Endothelial cell of umbilical vein (primary cell): ENCODE measurements around the gene AVPR2. TPM values are rescaled to one million over a fixed set of nuclear protein-coding genes. Genes with fewer than 3 reads are reported as not detected.

ENCODE experiments used
- BruUV-seq: library from RNA; stranded (reverse); fragments of 400-500 nt; replicated peaks from 2 replicates; lab custom pipeline; 2021; lab: Mats Ljungman, UMichigan
- CTCF ChIA-PET: fragments of 300-600, 350-600 bp; sonication (Branson Sonifier 250); formaldehyde crosslinking; loops from one replicate; lab custom pipeline; 2021; ENCODE audit warnings: antibody characterized with exemption, inconsistent platforms; lab: Charles Lee
- POLR2A ChIA-PET: fragments of 300-600, 350-600 bp; sonication (Branson Sonifier 250); formaldehyde crosslinking; loops from one replicate; lab custom pipeline; 2021; ENCODE audit warnings: antibody characterized with exemption, inconsistent platforms; lab: Charles Lee
- DNase-seq: peaks from one replicate; pipeline ENCODE4 v3.0.0-alpha.2; 2011; ENCODE audit warnings: low read depth, low spot score
- FAIRE-seq: peaks from 2 replicates; lab custom pipeline; 2011; peaks lifted over from hg19 to GRCh38; lab: Jason Lieb, UNC
- H2AFZ ChIP-seq: 2 replicates; pipeline ENCODE4 v1.6.0; 2012; ENCODE audit warnings: low read depth, low read length, control low read depth, inconsistent platforms
- H3K27ac ChIP-seq: 2 replicates; pipeline ENCODE4 v1.5.1; 2011; ENCODE audit warnings: low read depth, mild to moderate bottlenecking, control low read depth, low read length, moderate library complexity; ENCODE audit not compliant: insufficient read depth
- H3K27me3 ChIP-seq, 2 experiments: 2 replicates each; pipeline versions ENCODE4 v1.6.0 to v1.6.1; 2011; ENCODE audit warnings: low read length in 2 of 2, mixed read lengths in 1 of 2; ENCODE audit not compliant: control insufficient read depth in 2 of 2, insufficient read depth in 2 of 2
- H3K36me3 ChIP-seq, 2 experiments: 2 replicates in 1 of 2; 3 replicates in 1 of 2; pipeline ENCODE4 v1.5.1; 2011; ENCODE audit warnings: low read length in 2 of 2, mild to moderate bottlenecking in 1 of 2, moderate library complexity in 1 of 2; ENCODE audit not compliant: control insufficient read depth in 2 of 2, insufficient read depth in 2 of 2; ENCODE audit errors: extremely low read depth in 1 of 2
- H3K4me1 ChIP-seq: 3 replicates; pipeline ENCODE4 v1.5.1; 2011; ENCODE audit warnings: mild to moderate bottlenecking, low read length; ENCODE audit not compliant: control insufficient read depth, insufficient read depth; ENCODE audit errors: extremely low read depth
- H3K4me2 ChIP-seq: 2 replicates; pipeline ENCODE4 v1.6.1; 2011; ENCODE audit warnings: low read length, control low read depth, mixed read lengths; ENCODE audit not compliant: insufficient read depth
- H3K4me3 ChIP-seq, 3 experiments: fragments of 200-600 bp in 1 of 3; sonication (generic), shearing (Covaris generic) in 1 of 3; replicated peaks in 1 of 3; 2 replicates each; pipeline ENCODE4 v1.5.1; 2011 to 2016; ENCODE audit warnings: control low read depth in 3 of 3, low read length in 3 of 3, mild to moderate bottlenecking in 2 of 3, inconsistent platforms in 1 of 3, low read depth in 1 of 3, moderate library complexity in 1 of 3; ENCODE audit not compliant: insufficient read depth in 1 of 3
- H3K79me2 ChIP-seq: 2 replicates; pipeline ENCODE4 v1.6.0; 2012; ENCODE audit warnings: low read length, inconsistent platforms; ENCODE audit not compliant: control insufficient read depth, insufficient read depth
- H3K9ac ChIP-seq: replicated peaks from 2 replicates; pipeline ENCODE3; 2011; ENCODE audit warnings: low read length, control low read depth; ENCODE audit not compliant: insufficient read depth; ENCODE audit errors: extremely low read depth
- H3K9me1 ChIP-seq: replicated peaks from 3 replicates; pipeline ENCODE4 v1.6.0; 2011; ENCODE audit warnings: mild to moderate bottlenecking, low read length; ENCODE audit not compliant: control insufficient read depth, insufficient read depth; ENCODE audit errors: extremely low read depth
- H3K9me3 ChIP-seq: replicated peaks from 2 replicates; pipeline ENCODE4 v1.5.1; 2012; ENCODE audit warnings: low read length, inconsistent platforms; ENCODE audit not compliant: control insufficient read depth, insufficient read depth
- H4K20me1 ChIP-seq: replicated peaks from 2 replicates; pipeline ENCODE3; 2011; ENCODE audit warnings: mild to moderate bottlenecking, low read length; ENCODE audit not compliant: control insufficient read depth, insufficient read depth; ENCODE audit errors: extremely low read depth
- CTCF ChIP-seq, 2 donors: IDR thresholded peaks; 1 replicate in 1 of 2; 2 replicates in 1 of 2; pipeline ENCODE4 v1.5.1; 2011; ENCODE audit warnings: low read length in 2 of 2, mild to moderate bottlenecking in 2 of 2, moderate library complexity in 2 of 2, control low read depth in 1 of 2, inconsistent platforms in 1 of 2, low read depth in 1 of 2; ENCODE audit not compliant: insufficient read depth in 1 of 2; ENCODE audit errors: extremely low read depth in 1 of 2
- EZH2 ChIP-seq: IDR thresholded peaks from 2 replicates; pipeline ENCODE4 v1.6.1; 2012; ENCODE audit warnings: borderline replicate concordance, low read depth, mild to moderate bottlenecking, moderate library complexity, low read length, inconsistent platforms; ENCODE audit not compliant: severe bottlenecking
- FOS ChIP-seq: IDR thresholded peaks from 2 replicates; pipeline ENCODE4 v1.6.1; 2011; ENCODE audit warnings: mild to moderate bottlenecking, low read length, moderate library complexity, borderline replicate concordance; ENCODE audit not compliant: insufficient read depth
- GATA2 ChIP-seq: IDR thresholded peaks from 2 replicates; pipeline ENCODE4 v1.7.0; 2011; ENCODE audit warnings: low read depth, mild to moderate bottlenecking, moderate library complexity, mixed read lengths, low read length; ENCODE audit not compliant: insufficient read length, insufficient read depth
- JUN ChIP-seq: IDR thresholded peaks from 2 replicates; pipeline ENCODE4 v1.6.1; 2011; ENCODE audit warnings: borderline replicate concordance, low read depth; ENCODE audit not compliant: insufficient read length, insufficient read depth
- MAX ChIP-seq: IDR thresholded peaks from 2 replicates; pipeline ENCODE4 v1.6.1; 2011; ENCODE audit not compliant: insufficient read depth, insufficient read length
- MYC ChIP-seq: IDR thresholded peaks from one replicate; pipeline ENCODE4 v1.6.1; 2011; ENCODE audit warnings: mild to moderate bottlenecking, low read depth, low read length
- POLR2A ChIP-seq: IDR thresholded peaks from 2 replicates; pipeline ENCODE4 v1.6.1; 2012; ENCODE audit warnings: low read depth, mild to moderate bottlenecking, control low read depth, low read length
- POLR2AphosphoS5 ChIP-seq: IDR thresholded peaks from 2 replicates; pipeline ENCODE4 v1.6.1; 2012; ENCODE audit warnings: low read depth, mild to moderate bottlenecking, control low read depth, low read length, moderate library complexity; ENCODE audit not compliant: insufficient read depth
- dilution Hi-C: fragments of 300-500 bp; cut with MboI; formaldehyde crosslinking; loops from one replicate; pipeline ENCODE4 v1.15.0; 2019; ENCODE audit warnings: low sequenced_read_pairs; ENCODE audit not compliant: extremely low pct_ligation_motif_present
- intact Hi-C: fragments of 100-400 bp; cut with micrococcal nuclease; formaldehyde crosslinking; loops from one replicate; pipeline ENCODE4 v1.10.0; 2022
- polyA plus RNA-seq, 4 experiments: library from polyadenylated mRNA; depleted of rRNA in 3 of 4; stranded (reverse) in 3 of 4; unstranded in 1 of 4; fragments of >200 nt; gene quantifications; 2 replicates each; pipeline versions ENCODE4 v1.2.1 to v1.2.3, GENCODE V29; 2011 to 2012; ENCODE audit warnings: missing spikeins in 1 of 4
- total RNA-seq: library from RNA; stranded (reverse); gene quantifications from 2 replicates; pipeline ENCODE4 v1.2.3, GENCODE V29; 2021

The AVPR2 gene
- total and polyA plus RNA-seq, 2 donors (not counting 3 experiments of a cell fraction or from before 2014, with no cell fraction given): not detected

GRCh38 chrX:153871451-153871850 is 33.0 kb upstream of the AVPR2 start:
- intact Hi-C loops: loop anchor here (10.0 kb wide), 1 partner anchor 77 kb away; the partner anchor contains the start of genes IDH3G and SSR4
- no peaks in the 10 kb centered on the region for H3K9me3 ChIP-seq
- H3K4me2 ChIP-seq: no peak overlapping the region
- no peak overlapping the region for H3K27ac ChIP-seq
- dilution Hi-C loops: no loop called here
- no peak overlapping the region for H2AFZ ChIP-seq
- no peaks in the 10 kb centered on the region for H4K20me1 ChIP-seq
- no peak for DNase-seq
- no peaks in the 10 kb centered on the region for H3K36me3 ChIP-seq
- H3K27me3 ChIP-seq: no peaks in the 10 kb centered on the region
- no peaks in the 10 kb centered on the region for H3K79me2 ChIP-seq
- no peak overlapping the region for H3K4me3 ChIP-seq
- FAIRE-seq: no peak
- no peaks in the 10 kb centered on the region for H3K4me1 ChIP-seq
- no peak for TF ChIP-seq POLR2A
- TF ChIP-seq GATA2: no peak
- TF ChIP-seq CTCF (IDR thresholded peaks at IDR 0.05; ENCODE audit: extremely low read depth in 1 of 2, insufficient read depth in 1 of 2, low read depth in 1 of 2, low read length in 2 of 2): no peak
- no peak for TF ChIP-seq JUN
- no peak for TF ChIP-seq EZH2
- TF ChIP-seq MAX: no peak
- no peak for TF ChIP-seq FOS
- TF ChIP-seq MYC: no peak
- no peak for TF ChIP-seq POLR2AphosphoS5
- H3K9me1 ChIP-seq: no peaks in the 10 kb centered on the region
- BruUV-seq: no TSS peak
- ChIA-PET POLR2A (no interaction called here), CTCF (interaction anchor here (1.0 kb wide), 1 partner anchor 76 kb away, joined by 3 read pairs; no protein-coding TSS in a partner anchor)
- no peak overlapping the region for H3K9ac ChIP-seq
